ENCODE measurements around the gene PLEKHH1.
A peak's percentile ranks its signal among the peaks of the same experiment; 100 is the strongest.

The PLEKHH1 gene

GRCh38 chr14:67575684-67576083 is 42.6 kb downstream of the PLEKHH1 start:
- TF ChIP-seq ZNF624 (tag by site-specific recombination; IDR thresholded peaks at IDR 0.05) (no peak), FEZF1 (tag by site-specific recombination; IDR thresholded peaks at IDR 0.05) (no peak), GFI1B (tag by site-specific recombination; IDR thresholded peaks at IDR 0.05) (no peak), TCF7L2 (IDR thresholded peaks at IDR 0.05; ENCODE audit: borderline replicate concordance, low read depth, low read length) (no peak), ZNF248 (tag by site-specific recombination; IDR thresholded peaks at IDR 0.05) (no peak), KLF9 (tag by site-specific recombination; IDR thresholded peaks at IDR 0.05; ENCODE audit: low read depth) (no peak), ZIC2 (tag by site-specific recombination; IDR thresholded peaks at IDR 0.05) (no peak), ZNF610 (tag by site-specific recombination; IDR thresholded peaks at IDR 0.05; ENCODE audit: borderline replicate concordance) (no peak), GLIS2 (tag by site-specific recombination; IDR thresholded peaks at IDR 0.05) (no peak), BCL11A (tag by site-specific recombination; IDR thresholded peaks at IDR 0.05; ENCODE audit: low read depth) (no peak), YY2 (tag by site-specific recombination; IDR thresholded peaks at IDR 0.05) (no peak), ZSCAN16 (tag by site-specific recombination; IDR thresholded peaks at IDR 0.05) (no peak)
- Histone ChIP-seq H3K4me1 (ENCODE audit: control insufficient read depth, insufficient read depth, low read length) (no peaks in the 10 kb centered on the region), H3K36me3 (ENCODE audit: control insufficient read depth in 2 of 2, insufficient read depth in 1 of 2, low read length in 2 of 2) (peaks cover 0 to 70% of the 10 kb centered on the region in 2 experiments; a peak in 1 of 3 replicates), H3K4me3 (ENCODE audit: low read depth, low read length) (no peak overlapping the region), H3K9me3 (ENCODE audit: control insufficient read depth, insufficient read depth, low read depth, low read length) (no peaks in the 10 kb centered on the region), H3K27ac (ENCODE audit: extremely low read depth, low read depth, low read length) (no peak overlapping the region)
- ChIA-PET POLR2A (no interaction called here), CTCF (interaction anchor here (0.8 to 1.5 kb wide), 4 partner anchors 50 to 148 kb away, joined by 3 to 6 read pairs (median 3); no protein-coding TSS in a partner anchor)

DNA sequence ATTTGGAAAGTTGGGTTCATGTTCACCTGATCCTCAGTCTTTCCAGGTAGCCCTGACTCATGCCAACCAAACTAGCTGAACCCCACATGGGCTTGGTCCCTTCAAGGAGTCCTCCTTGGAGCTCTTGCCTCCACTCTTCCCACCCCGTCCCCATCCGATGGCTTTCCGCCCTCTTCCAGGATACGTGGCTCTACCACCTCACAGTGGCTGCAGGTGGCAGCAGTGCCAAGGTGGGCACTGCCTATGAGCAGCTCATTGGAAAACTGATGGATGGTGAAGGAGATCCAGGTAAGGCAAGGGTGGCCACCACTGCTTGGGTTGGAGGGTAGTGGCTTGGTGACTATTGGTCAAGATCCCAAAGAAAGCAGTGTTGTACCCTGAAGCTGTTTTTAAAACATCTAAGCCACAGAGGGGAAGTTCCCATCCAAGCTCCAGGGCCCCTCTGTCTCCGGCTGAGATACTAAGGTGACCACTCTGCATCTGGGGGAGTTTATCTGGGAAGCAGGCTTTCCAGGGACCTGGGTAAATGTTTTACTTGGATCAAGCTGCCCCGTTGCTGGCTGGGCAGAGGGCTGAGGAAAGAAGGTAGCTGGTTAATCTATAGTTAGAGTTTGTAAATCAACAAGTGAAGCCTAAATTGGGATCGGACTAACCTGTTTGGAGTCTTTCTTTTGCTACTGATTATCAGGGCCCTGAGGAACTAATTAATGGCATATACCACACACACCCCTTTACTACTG is 43.3 kb downstream of the PLEKHH1 start:
- CTCF ChIA-PET: interaction anchor here (0.8 to 1.5 kb wide), 4 partner anchors 49 to 148 kb away, joined by 3 to 7 read pairs (median 4); no protein-coding TSS in a partner anchor
- H3K9me3 ChIP-seq (ENCODE audit: control insufficient read depth, insufficient read depth, low read depth, low read length): no peaks in the 10 kb centered on the region
- peaks cover 0 to 77% of the 10 kb centered on the region in 2 experiments; a peak in 1 of 3 replicates for H3K36me3 ChIP-seq (ENCODE audit: control insufficient read depth in 2 of 2, insufficient read depth in 1 of 2, low read length in 2 of 2)
- H3K27ac ChIP-seq (ENCODE audit: extremely low read depth, low read depth, low read length): no peak overlapping the region
- no peaks in the 10 kb centered on the region for H3K4me1 ChIP-seq (ENCODE audit: control insufficient read depth, insufficient read depth, low read length)
- no peak overlapping the region for H3K4me3 ChIP-seq (ENCODE audit: low read depth, low read length)
- POLR2A ChIA-PET: interaction anchor here (1.3 kb wide), 1 partner anchor 24 kb away, joined by 3 read pairs; the partner anchor contains the start of gene PIGH
- TF ChIP-seq ZNF623 (tag by site-specific recombination; IDR thresholded peaks at IDR 0.05) (no peak), SCRT2 (tag by site-specific recombination; IDR thresholded peaks at IDR 0.05) (0 out of 2 replicates have a peak, but pooled peaks have one; percentile 13)

DNA sequence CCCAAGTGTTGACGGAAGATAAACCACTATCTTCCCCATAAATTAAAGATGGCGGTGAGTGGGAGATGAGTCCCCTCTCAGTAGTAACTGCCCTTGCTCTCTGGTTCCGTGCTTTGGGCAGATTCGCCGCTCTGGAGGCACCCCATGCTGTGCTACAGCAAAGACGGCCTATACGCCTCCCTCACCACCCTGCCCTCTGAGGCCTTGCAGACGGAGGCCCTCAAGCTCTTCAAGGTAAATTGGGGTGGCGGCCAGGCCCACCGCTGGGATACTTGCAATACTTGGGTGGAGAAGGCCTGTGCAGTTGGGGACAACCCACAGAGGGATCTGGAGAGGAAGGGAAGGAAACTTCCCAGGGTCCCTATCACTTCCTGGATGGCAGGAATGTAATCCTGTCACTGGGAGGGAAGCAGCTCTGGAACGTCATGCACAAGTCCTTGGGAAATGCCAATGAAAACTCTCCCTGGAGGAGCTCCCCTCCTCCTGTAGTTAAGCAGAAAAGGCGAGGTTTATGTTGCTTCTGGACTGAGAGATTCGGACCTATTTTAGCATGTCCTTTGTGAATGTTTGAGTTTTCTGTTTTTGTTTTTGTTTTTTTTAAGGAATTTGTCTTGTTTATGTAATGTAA is 44.2 kb downstream of the PLEKHH1 start:
- Histone ChIP-seq H3K36me3 (ENCODE audit: control insufficient read depth in 2 of 2, insufficient read depth in 1 of 2, low read length in 2 of 2) (peaks cover 0 to 84% of the 10 kb centered on the region in 2 experiments; a peak in 2 of 3 replicates), H3K9me3 (ENCODE audit: control insufficient read depth, insufficient read depth, low read depth, low read length) (no peaks in the 10 kb centered on the region), H3K27ac (ENCODE audit: extremely low read depth, low read depth, low read length) (no peak overlapping the region), H3K4me3 (ENCODE audit: low read depth, low read length) (no peak overlapping the region), H3K4me1 (ENCODE audit: control insufficient read depth, insufficient read depth, low read length) (no peaks in the 10 kb centered on the region)
- no peak for TF ChIP-seq ZNF623 (tag by site-specific recombination; IDR thresholded peaks at IDR 0.05)
- TF ChIP-seq ZNF560 (tag by site-specific recombination; IDR thresholded peaks at IDR 0.05; ENCODE audit: borderline replicate concordance): no peak
- TF ChIP-seq ZNF776 (tag by site-specific recombination; IDR thresholded peaks at IDR 0.05; ENCODE audit: borderline replicate concordance): no peak
- no peak for TF ChIP-seq ZNF23 (tag by site-specific recombination; IDR thresholded peaks at IDR 0.05; ENCODE audit: borderline replicate concordance)
- no peak for TF ChIP-seq YY2 (tag by site-specific recombination; IDR thresholded peaks at IDR 0.05)
- no peak for TF ChIP-seq ZNF132 (tag by site-specific recombination; IDR thresholded peaks at IDR 0.05; ENCODE audit: borderline replicate concordance)
- no peak for TF ChIP-seq ZNF341 (tag by site-specific recombination; IDR thresholded peaks at IDR 0.05; ENCODE audit: low read depth)
- no peak for TF ChIP-seq ZNF266 (tag by site-specific recombination; IDR thresholded peaks at IDR 0.05; ENCODE audit: low read depth)
- no peak for TF ChIP-seq ZSCAN5A (tag by site-specific recombination; IDR thresholded peaks at IDR 0.05)
- no peak for TF ChIP-seq BCL11B (tag by site-specific recombination; IDR thresholded peaks at IDR 0.05; ENCODE audit: low read depth)
- no peak for TF ChIP-seq SETDB1 (IDR thresholded peaks at IDR 0.05; ENCODE audit: insufficient read length, low read length)
- no peak for TF ChIP-seq KLF8 (tag by site-specific recombination; IDR thresholded peaks at IDR 0.05)
- no peak for TF ChIP-seq ZNF473 (tag by site-specific recombination; IDR thresholded peaks at IDR 0.05)
- TF ChIP-seq ZNF670 (tag by site-specific recombination; IDR thresholded peaks at IDR 0.05; ENCODE audit: low read depth): no peak
- no peak for TF ChIP-seq ZBTB48 (tag by site-specific recombination; IDR thresholded peaks at IDR 0.05)
- no peak for TF ChIP-seq ZNF768 (tag by site-specific recombination; IDR thresholded peaks at IDR 0.05)
- no peak for TF ChIP-seq ZNF138 (tag by site-specific recombination; IDR thresholded peaks at IDR 0.05; ENCODE audit: borderline replicate concordance)
- TF ChIP-seq HOXC10 (CRISPR knock-in tag; IDR thresholded peaks at IDR 0.05): no peak
- CTCF ChIA-PET: interaction anchor here (8.8 kb wide), 1 partner anchor 50 kb away, joined by 57 read pairs; no protein-coding TSS in a partner anchor
- POLR2A ChIA-PET: interaction anchor here (1.3 kb wide), 1 partner anchor 23 kb away, joined by 3 read pairs; the partner anchor contains the start of gene PIGH
